Measurements from ENCODE around the gene TET1. TPM values are rescaled to one million over a fixed set of nuclear protein-coding genes. Genes with fewer than 3 reads are reported as not detected.

The TET1 gene
- total and polyA plus RNA-seq, 4 donors: 0.18 to 3.6 (median 1.2) TPM

Other genes with a start within 250 kb of the TET1 start
- 100 to 1,000 TPM; 106 to 121 TPM for gene HNRNPH3, start 228.3 kb upstream of the TET1 start, total RNA-seq
- 100 to 1,000 TPM; 135 to 200 TPM for gene HNRNPH3, start 228.3 kb upstream of the TET1 start, polyA plus RNA-seq
- gene PBLD, start 227.4 kb upstream of the TET1 start, total RNA-seq: 1 to 10 TPM; 6.8 to 7.7 TPM
- 10 to 100 TPM in 1 of 2 donors, 1 to 10 TPM in 1; 5.8 to 36.8 TPM for gene PBLD, start 227.4 kb upstream of the TET1 start, polyA plus RNA-seq
- 10 to 100 TPM; 31.6 to 44.6 TPM for gene RUFY2, start 153.1 kb upstream of the TET1 start, total RNA-seq
- gene RUFY2, start 153.1 kb upstream of the TET1 start, polyA plus RNA-seq: 10 to 100 TPM in 1 of 2 donors, 1 to 10 TPM in 1; 9.1 to 14.9 TPM
- 1 to 10 TPM; 3.9 to 5.9 TPM for gene DNA2, start 88.4 kb upstream of the TET1 start, total RNA-seq
- 1 to 10 TPM in 1 of 2 donors, under 1 TPM in 1; 0.64 to 2.5 TPM for gene DNA2, start 88.4 kb upstream of the TET1 start, polyA plus RNA-seq
- gene SLC25A16, start 32.8 kb upstream of the TET1 start, total RNA-seq: 10 to 100 TPM; 20.7 to 29.1 TPM
- gene SLC25A16, start 32.8 kb upstream of the TET1 start, polyA plus RNA-seq: 1 to 10 TPM; 5.5 to 9.0 TPM
- gene CCAR1, start 160.9 kb downstream of the TET1 start, total RNA-seq: 10 to 100 TPM; 49.4 to 71.1 TPM
- 10 to 100 TPM; 14.7 to 50.0 TPM for gene CCAR1, start 160.9 kb downstream of the TET1 start, polyA plus RNA-seq